SIG-M5 treated with dmso at 0.1 percent for 504 hours (cell line): ENCODE data around the gene MAGEA9B.
A peak's percentile ranks its signal among the peaks of the same experiment; 100 is the strongest.
"Not testable (repeated sequence)": the region's sequence is repeated elsewhere in the genome, so short reads cannot be mapped to it uniquely, and the experiment has no call there.

Experiments used
- DNase-seq: peaks from one replicate; lab custom pipeline; 2025; ENCODE audit not compliant: unreplicated experiment; lab: John Stamatoyannopoulos, UW

MAGEA9B gene

DNA sequence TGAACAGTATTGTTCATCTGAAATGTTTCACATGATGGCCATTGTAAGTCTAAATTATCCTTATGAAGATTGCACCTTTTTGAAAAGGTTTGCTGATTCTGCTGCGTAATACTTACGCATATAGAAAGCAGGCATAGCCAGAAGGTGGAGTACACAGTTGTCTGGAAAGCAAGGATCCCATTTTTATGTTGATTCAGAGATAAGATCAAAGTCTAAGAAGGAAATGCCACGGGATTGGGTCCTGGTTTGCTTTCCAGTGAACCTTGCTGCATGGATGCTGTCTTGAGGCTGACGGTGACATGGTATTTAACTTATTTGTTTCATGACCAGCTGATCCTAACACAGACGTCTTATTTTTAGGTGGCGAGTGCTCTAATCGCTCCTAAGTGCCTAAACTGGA, 15.5 kb downstream of the MAGEA9B start:
- DNase-seq, result peak; percentile 10

DNA sequence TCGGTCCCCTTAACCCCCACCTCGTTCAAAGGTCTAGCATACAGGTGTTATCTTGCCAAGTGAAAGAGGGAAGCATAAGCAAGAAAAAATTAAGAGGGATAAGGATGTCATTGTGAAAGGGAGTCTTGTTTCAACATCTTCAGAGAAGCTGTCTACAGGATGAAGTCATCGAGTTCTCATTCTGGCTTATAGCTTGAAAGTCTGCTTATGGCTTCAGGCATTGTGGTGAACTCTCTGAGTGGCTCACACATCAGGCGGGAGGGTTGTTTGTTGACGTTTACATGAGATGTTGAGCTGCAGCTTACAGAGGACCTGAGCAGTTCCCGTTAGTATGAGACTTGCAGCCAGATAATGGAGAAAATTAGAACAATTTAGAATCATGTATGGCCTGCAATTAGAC, 16.6 kb downstream of the MAGEA9B start:
- peak; percentile 43 for DNase-seq

DNA sequence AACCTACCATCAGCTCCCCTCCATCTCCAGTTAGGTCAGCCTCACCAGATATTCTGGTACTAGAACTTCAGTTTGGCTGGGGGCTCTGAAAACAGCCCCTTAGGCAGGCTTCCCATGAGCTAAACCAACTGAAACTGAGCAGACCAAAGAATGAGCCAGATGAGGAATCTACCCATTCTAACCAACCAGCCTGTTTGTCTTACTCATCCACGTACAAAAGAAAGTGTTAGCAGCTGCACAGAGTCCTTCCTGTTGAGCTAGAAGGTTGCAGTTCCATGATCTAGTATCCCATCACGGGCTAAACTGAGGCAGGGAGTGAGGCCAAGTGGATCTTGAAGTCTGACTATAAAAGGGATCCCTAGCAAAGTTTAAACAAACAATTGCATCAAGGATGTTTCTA, 17.5 kb downstream of the MAGEA9B start:
- DNase-seq, result no peak

DNA sequence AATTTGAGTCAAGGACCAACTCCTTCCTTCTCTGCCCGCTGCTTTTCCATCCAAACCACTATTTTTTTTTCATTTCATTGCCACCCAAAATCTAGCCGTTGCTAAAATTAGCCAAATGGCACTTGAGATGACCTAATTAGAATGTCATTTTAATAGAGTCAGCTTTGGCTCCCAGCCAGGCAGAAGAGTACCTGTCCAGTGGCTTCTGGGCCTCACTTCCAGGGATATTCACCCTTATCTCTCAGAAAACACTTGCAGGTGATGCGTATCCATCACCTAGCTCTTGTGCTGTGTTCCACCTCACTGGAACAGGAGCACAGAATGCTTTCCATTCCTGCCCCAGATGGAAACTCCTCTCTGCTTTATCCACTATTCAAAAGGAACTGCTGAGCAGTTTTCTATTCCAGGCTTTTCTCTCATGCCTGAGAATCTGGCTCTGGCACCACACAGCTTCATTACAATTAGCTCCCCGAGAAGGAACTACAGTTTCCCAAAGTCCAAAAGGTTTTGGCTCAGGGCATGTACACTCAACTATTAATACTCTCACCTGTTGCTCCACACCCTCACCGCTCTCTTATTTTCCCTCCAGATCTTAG, 18.5 kb downstream of the MAGEA9B start:
- DNase-seq, result no peak

DNA sequence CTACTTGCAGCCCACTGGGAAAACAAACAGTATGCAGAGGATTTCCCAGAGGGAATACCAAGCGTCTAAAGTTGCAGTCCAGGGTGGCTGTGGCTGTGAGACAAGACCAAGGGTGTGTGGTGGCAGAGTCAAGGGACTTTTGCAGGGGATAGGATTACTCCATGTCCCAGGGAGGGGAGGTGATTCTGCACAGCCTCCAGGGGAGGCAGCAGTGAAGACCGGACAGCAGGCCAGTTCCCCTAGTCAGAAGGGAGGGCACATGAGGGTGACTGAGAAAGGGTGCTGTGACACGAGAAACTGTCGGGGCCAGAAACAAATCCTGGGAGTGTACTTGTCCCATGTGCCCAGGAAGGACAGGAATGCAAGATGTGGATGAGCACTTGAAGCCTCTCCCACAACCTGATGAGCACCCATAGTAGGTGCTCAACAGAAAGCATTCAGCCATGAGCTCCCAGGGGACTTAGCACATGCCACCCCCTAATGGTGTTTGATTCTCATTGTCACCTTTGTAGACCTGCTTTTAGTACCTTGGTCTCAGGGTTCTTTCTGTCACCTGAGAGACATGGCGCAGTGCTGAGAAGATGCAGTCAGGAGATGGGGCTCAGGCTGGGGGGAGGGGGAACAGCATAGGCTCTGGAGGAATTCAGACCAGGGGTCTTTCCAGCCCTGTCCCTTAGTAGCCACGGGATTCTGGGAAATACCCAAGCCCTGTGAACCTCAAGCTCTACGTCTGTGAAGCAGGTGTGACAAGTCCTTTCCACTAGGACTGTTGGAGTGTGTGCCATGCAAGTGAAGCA, 19.4 kb downstream of the MAGEA9B start:
- no peak for DNase-seq

DNA sequence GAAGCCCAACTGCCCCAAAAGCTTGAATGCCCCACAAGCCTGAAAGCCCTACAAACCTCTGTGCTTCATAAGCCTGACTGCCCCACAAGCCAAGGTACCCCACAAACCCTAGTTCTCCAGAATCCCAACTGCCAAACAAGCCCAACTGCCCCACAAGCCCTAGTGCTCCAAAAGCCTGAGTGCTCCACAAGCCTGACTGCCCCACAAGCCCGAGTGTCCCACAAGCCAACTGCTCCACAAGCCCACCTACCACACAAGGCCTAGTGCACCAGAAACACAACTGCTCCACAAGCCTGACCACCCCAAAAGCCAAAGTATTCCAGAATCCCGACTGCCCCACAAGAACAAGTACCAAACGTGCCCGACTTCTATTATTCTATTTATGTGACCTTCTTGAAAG, 23.9 kb downstream of the MAGEA9B start:
- no peak for DNase-seq

DNA sequence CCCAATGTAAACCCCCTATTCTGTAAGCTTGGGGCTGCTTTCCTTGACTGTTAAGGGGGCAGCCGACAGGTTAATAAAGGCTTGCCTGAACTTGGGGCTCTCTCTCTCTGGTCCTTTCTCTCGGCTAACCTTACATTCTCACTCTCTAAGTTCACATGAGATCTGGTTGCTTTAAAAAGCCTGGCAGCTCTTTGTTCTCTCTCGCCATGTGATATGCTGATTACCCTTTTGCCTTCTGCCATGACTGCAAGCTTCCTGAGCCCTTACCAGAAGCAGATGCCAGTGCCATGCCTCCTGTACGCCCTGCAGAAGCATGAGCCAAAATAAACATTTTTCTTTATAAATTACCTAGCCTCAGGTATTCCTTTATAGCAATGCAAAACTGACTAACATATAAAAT, 32.0 kb downstream of the MAGEA9B start:
- not testable (repeated sequence) for DNase-seq

DNA sequence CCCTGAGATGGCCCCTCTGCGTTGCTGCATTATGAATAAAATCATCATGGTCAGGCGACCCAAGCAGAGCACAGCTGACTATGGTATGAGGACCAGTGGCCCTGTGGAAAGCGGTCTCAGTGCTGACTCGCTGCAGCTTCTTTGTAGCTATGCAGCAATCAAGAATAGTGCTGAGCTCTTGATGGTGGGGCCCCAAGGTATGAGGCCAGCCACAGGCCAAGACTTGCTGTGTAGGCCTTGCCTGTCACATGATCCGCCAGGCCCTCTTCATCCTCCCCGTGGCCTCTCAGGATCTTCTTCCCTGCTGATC, 35.4 kb downstream of the MAGEA9B start:
- DNase-seq, result not testable (repeated sequence)

DNA sequence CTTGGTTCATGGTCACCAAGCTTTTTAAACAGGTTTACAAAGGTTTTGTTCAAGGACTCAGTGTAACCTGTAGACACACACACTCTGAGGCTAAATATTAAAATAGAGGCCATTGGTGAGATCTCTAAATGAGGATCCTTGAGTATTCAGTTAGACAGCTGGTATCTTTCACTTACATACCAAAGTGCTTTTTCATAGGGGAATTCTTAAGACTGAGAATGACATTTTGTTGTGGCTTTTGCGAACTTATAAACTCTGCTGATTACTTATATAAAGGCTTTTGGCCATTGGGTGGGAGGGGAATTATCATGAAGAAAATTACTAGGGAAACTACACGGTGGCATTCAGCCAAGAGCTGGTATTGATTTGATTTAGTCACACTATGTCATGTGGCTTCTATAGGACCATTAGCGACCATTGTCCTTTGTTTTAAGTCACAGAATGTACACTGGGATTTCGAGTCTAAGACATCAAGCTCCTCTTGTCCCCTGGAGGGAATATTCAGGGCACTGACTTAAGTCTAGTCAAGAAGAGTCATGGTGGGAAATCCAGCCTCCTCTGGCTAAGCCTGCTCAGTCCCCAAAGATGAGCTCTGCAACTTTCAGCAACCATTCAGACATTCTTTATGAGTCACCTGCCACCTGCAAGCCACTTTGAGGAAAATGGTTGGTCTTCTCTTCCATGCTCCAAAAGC, 35.9 kb downstream of the MAGEA9B start:
- DNase-seq, result not testable (repeated sequence)

DNA sequence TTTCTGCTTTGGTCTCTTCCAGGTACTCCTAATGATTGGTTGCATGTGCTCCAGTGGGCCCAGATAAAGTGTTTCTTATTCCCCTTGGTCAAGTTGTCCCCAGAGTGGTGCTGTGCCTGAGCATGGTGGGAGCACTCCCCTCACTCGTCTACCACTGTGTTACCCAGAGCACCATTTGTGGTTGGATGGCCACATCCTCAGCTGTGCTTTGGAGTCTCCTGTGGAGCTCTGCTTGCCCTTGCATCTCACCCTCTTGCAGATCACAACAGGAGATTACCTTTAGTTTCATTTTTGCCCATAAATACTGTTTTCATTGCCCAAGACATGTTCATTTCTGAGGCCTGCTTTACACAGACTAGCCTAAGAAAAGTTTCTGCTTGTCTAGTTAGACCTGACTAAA, 36.8 kb downstream of the MAGEA9B start:
- DNase-seq, result not testable (repeated sequence)

DNA sequence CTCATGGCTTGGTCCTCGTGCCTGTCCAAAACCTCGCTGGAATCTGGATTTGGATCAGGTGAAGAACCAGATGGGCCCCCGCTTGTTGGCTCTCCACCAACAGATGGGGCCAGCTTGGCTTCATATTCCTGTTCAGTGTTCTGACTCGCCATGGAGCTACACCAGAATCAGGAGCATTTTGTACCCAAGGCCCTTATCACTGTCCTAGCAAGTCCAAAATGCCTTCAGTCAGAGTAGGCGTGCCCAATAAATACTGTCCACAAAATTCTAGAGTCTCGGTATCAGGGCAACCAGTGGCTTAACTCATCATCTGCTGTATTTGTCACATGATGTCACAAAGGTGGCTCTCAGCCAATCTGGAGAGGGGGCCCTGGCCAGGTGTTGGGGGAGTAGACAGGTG, 37.6 kb downstream of the MAGEA9B start, which contains the start of gene HSFX3:
TSS of gene HSFX3 (minus strand) at position 224 of the 400 bp plus-strand sequence. CDS start at position 152, 72 bp downstream.
- DNase-seq, result not testable (repeated sequence)

DNA sequence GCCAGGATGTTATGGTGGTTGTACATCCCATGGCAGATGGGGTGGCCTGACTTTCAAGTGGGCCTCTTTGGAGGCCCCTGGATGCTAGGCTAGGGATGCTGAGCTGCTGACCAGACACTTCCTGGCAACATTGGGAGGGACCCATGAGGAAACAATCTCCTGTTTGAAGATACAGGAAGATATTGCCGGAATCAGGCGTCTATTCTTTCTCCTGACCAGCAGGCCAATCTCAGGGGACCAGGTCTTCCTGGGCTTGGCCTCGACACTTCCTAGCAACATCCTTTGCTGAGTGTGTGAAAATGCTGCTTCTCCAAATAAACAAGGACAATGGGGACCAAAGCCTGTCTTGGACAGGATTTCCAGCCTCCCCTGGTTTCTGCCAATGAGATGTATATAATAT, 39.5 kb downstream of the MAGEA9B start:
- not testable (repeated sequence) for DNase-seq

DNA sequence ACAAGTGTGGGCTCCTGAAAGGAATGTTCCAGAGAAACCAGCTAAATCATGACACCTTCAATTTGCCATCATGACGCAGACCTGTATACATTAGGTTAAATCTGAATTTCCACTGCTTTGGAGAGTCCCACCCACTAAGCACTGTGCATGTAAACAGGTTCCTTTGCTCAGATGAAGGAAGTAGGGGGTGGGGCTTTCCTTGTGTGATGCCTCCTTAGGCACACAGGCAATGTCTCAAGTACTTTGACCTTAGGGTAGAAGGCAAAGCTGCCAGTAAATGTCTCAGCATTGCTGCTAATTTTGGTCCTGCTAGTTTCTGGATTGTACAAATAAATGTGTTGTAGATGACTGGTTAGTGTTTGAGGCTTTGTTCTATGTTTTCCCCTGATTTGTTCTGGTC, 40.3 kb downstream of the MAGEA9B start:
- DNase-seq, result not testable (repeated sequence)

DNA sequence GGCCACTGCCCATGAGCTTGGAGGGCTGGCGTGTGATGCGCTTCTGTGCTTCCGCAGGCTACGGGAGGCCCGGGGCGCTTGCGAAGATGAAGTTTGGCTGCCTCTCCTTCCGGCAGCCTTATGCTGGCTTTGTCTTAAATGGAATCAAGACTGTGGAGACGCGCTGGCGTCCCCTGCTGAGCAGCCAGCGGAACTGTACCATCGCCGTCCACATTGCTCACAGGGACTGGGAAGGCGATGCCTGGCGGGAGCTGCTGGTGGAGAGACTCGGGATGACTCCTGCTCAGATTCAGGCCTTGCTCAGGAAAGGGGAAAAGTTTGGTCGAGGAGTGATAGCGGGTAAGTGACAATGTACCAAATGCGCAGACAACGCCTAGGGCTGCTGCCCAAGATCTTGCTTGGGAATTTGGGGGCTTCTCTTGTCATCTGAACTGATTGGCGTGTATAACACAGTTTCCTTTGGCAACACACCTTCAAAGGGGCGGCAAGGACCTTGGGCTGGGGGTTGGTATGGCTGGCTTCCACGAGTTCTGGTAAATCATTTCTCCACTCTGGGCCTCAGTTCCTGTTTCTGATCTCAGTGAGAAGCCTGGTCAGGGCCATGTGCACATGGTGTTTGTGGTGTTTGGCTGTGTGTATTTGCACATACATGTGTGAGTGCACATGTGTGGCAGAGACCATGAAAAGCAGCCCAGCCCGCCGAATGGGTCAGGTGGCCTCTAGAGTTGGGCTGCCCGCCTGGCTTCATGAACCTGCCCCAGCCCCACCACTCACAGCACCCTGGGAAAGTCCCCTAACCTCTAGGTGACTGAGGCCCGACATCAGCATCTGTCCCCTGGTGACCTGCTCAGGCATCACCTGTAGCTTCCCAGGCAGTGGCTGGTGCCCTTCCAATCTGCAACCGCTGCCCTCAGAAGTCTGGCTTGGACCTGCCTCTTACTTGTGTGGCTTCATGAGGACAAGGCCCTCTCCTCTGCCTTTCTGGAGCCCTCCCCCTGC, 41.4 kb downstream of the MAGEA9B start:
- DNase-seq, result not testable (repeated sequence)

DNA sequence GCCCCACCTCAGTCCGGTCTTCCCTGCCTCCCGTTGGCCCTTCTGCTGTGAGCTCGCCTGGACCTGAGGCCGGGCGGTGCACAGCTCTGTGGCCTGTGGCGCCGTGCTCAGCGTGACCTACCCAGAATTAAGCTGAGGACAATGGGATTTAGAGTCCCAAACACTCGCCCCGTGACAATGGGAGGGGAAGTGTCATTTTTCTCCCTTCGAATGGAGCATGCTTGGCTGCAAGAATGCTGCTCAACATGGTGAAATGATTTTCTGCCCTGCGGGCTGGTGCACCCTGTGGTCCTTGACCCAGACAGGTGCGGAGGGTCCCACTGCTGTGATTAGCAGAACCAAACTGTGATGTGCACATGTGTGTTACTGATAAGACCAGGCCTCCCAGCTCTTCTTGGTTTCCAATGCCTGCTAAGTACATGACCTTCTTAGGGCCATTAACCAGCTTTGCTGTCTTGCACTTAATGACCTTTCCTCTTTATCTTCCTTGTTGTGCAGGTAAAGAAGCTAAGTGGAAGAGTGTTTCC, 45.7 kb downstream of the MAGEA9B start:
- DNase-seq, result no peak

DNA sequence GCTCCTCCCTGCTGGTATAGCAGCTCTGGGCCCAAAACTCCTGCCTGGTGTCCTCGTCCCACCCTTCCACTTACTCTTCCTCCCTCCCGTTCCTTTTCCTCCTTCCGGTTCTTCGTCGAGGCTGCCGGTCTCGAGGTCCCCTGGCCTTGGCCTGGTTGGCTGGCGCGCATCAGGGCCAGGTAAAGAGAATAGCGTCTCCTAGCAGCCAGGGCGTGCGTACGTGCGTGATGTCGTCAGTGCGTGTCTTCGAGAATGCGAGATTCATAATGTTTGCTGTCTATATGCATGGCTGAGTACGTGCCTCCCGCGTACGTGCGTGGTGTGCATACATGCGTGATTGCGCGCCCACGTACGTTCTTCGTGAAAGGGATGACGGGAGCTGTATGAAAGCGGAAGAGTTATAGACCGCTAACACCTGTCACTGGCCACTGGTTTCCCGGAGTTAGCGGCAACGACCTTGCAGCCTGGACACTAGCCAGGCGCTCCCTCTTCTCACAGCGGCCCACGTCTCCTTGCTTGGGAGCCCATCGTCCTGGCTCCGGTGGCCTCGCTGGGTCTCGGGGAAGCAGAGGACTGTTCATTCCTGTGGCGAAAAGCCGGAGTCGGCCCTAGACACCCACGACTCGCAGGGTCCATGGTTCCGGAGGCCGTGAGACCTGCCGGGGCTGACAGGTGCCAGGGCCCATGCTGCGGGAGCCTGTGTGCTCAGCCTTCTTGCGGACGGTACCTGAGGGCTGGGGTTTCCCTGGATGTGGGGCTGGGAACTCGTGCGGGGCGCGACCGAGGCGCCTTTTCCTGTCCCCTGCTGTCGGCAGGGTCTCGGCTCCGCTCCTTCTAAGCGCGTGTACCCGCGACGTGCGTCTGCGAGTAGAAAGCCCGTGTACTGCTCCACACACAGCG, 46.4 kb downstream of the MAGEA9B start, which contains the start of gene EOLA1:
TSS of gene EOLA1 (plus strand) at position 392 of the 900 bp plus-strand sequence. CDS start 4,619 bp downstream, outside the sequence.
- DNase-seq, result peak; percentile 96

DNA sequence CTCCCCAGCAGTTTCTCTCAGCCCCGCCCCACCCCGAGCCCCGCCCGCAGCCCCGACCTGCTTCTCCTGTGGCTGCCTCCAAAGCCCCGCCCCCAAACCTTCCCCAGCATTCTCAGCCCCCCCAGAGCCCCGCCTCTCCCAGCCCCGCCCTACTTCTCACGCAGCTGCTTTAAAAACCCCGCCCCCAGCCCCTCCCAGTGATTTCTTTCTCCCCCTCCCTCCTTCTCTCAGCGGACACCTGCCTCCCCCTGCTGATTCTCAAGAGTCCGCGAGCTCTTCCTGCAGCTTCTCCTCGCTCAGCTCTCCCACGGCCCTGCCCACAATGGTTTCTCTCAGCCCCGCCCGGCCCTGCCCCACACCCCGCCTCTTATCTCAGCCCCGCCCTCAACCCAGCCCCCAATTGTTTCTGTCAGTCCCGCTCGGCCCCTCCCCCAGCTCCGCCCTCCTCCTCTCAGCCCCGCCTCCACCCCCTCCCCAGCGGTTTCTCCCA, 47.1 kb downstream of the MAGEA9B start:
- peak; percentile 90 for DNase-seq

DNA sequence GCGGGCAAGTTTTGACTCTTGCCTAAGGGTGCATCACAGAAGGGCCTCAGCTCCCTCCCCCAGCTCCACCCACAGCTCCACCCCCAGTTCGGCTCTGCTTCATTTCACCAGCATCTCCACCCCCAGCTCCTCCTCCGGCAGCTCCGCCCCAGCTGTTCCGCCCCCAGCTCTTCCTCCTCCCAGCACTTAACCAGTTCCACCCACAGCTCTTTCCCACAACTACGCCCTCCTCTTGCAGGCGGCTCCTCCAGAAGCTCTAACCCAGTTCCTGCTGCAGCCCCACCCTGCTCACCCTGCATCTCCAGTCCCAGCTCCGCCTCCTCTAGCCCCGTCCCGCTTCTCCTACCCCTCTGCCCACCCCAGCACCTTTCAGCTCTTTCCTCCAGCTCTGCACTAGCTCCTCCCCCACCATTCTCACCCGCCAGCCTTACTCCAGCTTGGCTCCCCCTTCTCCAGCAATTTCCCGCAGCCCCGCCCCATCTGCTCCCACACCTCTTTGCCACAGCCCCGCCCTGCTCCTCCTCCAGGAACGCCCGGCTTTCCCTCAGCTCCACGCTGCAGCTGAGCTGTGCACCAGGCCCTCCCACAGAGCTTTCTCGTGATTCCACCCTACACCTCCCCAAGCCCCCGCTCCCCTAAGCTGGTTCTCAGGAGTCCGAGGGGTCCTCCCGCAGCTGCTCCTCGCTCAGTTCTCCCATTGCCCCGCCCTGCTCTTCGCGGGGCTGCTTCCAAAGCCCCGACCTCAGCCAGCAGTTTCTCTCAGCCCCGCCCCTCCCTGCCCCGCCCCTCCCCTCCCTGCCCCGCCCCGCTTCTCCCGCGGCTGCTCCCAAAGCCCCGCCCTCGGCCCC, 47.8 kb downstream of the MAGEA9B start:
- DNase-seq, result peak; percentile 95
